SU-DHL-6 (cell line): ENCODE measurements around the gene SYTL1.

Experiments used
- CTCF ChIP-seq: fragments of 200-600 bp; sonication (generic); IDR thresholded peaks from one replicate; pipeline ENCODE4 v1.5.1; 2017; ENCODE audit warnings: antibody characterized with exemption, mild to moderate bottlenecking, low read length, moderate library complexity; ENCODE audit not compliant: insufficient read depth, poor library complexity, severe bottlenecking
- EZH2phosphoT487 ChIP-seq: fragments of 200-600 bp; sonication (generic), shearing (Covaris generic); conservative IDR thresholded peaks from 2 replicates; pipeline ENCODE4 v1.6.1; 2018; ENCODE audit warnings: mild to moderate bottlenecking, antibody characterized with exemption, low read length, moderate library complexity, mixed read lengths

- no peak for TF ChIP-seq CTCF
- TF ChIP-seq EZH2phosphoT487, result no peak
These were observed 2.6 kb upstream of the SYTL1 start for GRCh38 chr1:27339213-27339612.
